ENCODE data around the gene FAM111A.

The FAM111A gene

DNA sequence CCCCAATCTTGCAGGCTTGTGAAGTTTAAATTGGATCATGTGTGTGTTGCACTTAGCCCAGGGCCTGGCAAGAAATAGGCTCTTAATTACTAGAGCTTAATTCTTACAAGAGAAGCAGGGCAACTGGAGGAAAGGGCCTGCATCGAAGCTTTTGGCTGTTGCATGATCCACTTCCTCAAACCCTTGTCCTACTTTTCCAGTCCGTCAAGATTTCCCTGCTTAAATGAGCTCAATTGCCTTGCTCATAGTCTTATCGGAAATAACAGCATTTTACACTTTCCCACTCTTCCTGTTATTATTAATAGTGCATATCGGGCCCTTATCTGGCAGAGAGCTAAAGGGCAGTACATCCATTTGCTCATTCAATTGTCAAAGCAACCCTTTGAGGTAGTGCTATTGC is 47.3 kb downstream of the FAM111A start:
- TF ChIP-seq, protein P1, sequence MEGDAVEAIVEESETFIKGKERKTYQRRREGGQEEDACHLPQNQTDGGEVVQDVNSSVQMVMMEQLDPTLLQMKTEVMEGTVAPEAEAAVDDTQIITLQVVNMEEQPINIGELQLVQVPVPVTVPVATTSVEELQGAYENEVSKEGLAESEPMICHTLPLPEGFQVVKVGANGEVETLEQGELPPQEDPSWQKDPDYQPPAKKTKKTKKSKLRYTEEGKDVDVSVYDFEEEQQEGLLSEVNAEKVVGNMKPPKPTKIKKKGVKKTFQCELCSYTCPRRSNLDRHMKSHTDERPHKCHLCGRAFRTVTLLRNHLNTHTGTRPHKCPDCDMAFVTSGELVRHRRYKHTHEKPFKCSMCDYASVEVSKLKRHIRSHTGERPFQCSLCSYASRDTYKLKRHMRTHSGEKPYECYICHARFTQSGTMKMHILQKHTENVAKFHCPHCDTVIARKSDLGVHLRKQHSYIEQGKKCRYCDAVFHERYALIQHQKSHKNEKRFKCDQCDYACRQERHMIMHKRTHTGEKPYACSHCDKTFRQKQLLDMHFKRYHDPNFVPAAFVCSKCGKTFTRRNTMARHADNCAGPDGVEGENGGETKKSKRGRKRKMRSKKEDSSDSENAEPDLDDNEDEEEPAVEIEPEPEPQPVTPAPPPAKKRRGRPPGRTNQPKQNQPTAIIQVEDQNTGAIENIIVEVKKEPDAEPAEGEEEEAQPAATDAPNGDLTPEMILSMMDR (conservative IDR thresholded peaks at IDR 0.05; ENCODE audit: low read length) = no peak
- TF ChIP-seq EZH2phosphoT487 (IDR thresholded peaks at IDR 0.05; ENCODE audit: borderline replicate concordance) = no peak
- Histone ChIP-seq H3K79me2 (ENCODE audit: insufficient read depth, low read length) (no peaks in the 10 kb centered on the region), H3K27me3 (ENCODE audit: insufficient read depth, low read length, poor library complexity, severe bottlenecking) (no peaks in the 10 kb centered on the region), H3K9me3 (ENCODE audit: insufficient read depth, low read depth, low read length) (no peaks in the 10 kb centered on the region), H3K4me1 (ENCODE audit: insufficient read depth, low read length, poor library complexity, severe bottlenecking) (no peaks in the 10 kb centered on the region), H2AFZ (ENCODE audit: low read length) (no peak overlapping the region), H3K9ac (ENCODE audit: low read depth, low read length, poor library complexity, severe bottlenecking) (no peak overlapping the region), H3K9me2 (replicated peaks; ENCODE audit: low read depth, low read length) (no peaks in the 10 kb centered on the region), H4K20me1 (ENCODE audit: insufficient read depth, low read length, poor library complexity, severe bottlenecking) (no peaks in the 10 kb centered on the region), H3K36me3 (ENCODE audit: insufficient read depth, low read length) (0 out of 2 replicates have a peak, but pooled peaks cover 3% of the 10 kb centered on the region), H3K4me3 (ENCODE audit: low read length, poor library complexity, severe bottlenecking) (no peak overlapping the region), H3K4me2 (ENCODE audit: low read depth, low read length, poor library complexity, severe bottlenecking) (no peak overlapping the region), H3F3A (ENCODE audit: low read depth) (no peaks in the 10 kb centered on the region)

DNA sequence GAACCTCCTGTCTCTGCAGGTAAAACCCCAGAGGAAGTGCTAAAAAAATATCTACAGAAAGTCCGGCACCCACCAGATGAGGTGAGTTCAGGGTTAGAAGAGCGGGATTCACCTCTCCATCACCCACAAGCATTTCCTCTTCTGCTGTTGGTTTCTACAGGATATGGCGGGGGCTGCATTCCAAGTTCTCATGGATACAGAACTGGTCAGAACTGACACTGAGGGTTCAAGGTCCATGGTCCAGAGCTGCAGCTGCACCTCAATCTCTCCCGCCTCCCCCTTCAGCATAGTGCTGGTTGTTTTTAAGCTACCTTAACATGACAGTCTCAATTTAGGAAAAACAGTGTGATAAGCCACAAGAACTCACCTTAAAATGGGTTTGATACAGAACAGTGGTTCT is 48.4 kb downstream of the FAM111A start:
- H3F3A ChIP-seq (ENCODE audit: low read depth) = no peaks in the 10 kb centered on the region
- no peak overlapping the region for H3K9ac ChIP-seq (ENCODE audit: low read depth, low read length, poor library complexity, severe bottlenecking)
- H3K27me3 ChIP-seq (ENCODE audit: insufficient read depth, low read length, poor library complexity, severe bottlenecking) = no peaks in the 10 kb centered on the region
- no peak overlapping the region for H3K4me2 ChIP-seq (ENCODE audit: low read depth, low read length, poor library complexity, severe bottlenecking)
- no peak overlapping the region for H3K4me3 ChIP-seq (ENCODE audit: low read length, poor library complexity, severe bottlenecking)
- no peaks in the 10 kb centered on the region for H3K9me2 ChIP-seq (replicated peaks; ENCODE audit: low read depth, low read length)
- H3K4me1 ChIP-seq (ENCODE audit: insufficient read depth, low read length, poor library complexity, severe bottlenecking) = peaks cover 5% of the 10 kb centered on the region
- H3K79me2 ChIP-seq (ENCODE audit: insufficient read depth, low read length) = no peaks in the 10 kb centered on the region
- no peaks in the 10 kb centered on the region for H3K9me3 ChIP-seq (ENCODE audit: insufficient read depth, low read depth, low read length)
- no peak overlapping the region for H2AFZ ChIP-seq (ENCODE audit: low read length)
- TF ChIP-seq EZH2phosphoT487 (IDR thresholded peaks at IDR 0.05; ENCODE audit: borderline replicate concordance) = no peak
- TF ChIP-seq, protein P1 (conservative IDR thresholded peaks at IDR 0.05; ENCODE audit: low read length) = no peak
- no peaks in the 10 kb centered on the region for H4K20me1 ChIP-seq (ENCODE audit: insufficient read depth, low read length, poor library complexity, severe bottlenecking)
- H3K36me3 ChIP-seq (ENCODE audit: insufficient read depth, low read length) = 0 out of 2 replicates have a peak, but pooled peaks cover 3% of the 10 kb centered on the region

DNA sequence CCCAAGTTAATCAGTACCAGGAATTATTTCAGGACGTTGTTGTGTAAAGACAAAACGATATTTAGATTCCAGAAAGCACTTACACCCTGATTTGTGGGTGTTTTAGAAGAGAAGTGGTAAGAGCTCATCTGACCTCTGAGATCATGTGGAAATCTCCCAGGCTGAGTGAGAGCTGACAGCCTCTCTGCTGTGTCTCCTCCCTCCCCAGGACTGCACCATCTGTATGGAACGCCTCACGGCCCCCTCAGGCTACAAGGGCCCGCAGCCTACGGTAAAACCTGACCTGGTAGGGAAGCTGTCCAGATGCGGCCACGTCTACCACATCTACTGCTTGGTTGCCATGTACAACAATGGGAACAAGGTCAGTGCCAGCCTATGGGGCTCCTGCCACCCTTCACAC is 49.2 kb downstream of the FAM111A start:
- Histone ChIP-seq H3K4me1 (ENCODE audit: insufficient read depth, low read length, poor library complexity, severe bottlenecking) (peaks cover 10% of the 10 kb centered on the region), H3K4me3 (ENCODE audit: low read length, poor library complexity, severe bottlenecking) (no peak overlapping the region), H3K4me2 (ENCODE audit: low read depth, low read length, poor library complexity, severe bottlenecking) (no peak overlapping the region), H3F3A (ENCODE audit: low read depth) (no peaks in the 10 kb centered on the region), H3K9me2 (replicated peaks; ENCODE audit: low read depth, low read length) (no peaks in the 10 kb centered on the region), H3K79me2 (ENCODE audit: insufficient read depth, low read length) (no peaks in the 10 kb centered on the region), H3K27me3 (ENCODE audit: insufficient read depth, low read length, poor library complexity, severe bottlenecking) (no peaks in the 10 kb centered on the region), H3K9ac (ENCODE audit: low read depth, low read length, poor library complexity, severe bottlenecking) (no peak overlapping the region), H3K36me3 (ENCODE audit: insufficient read depth, low read length) (0 out of 2 replicates have a peak, but pooled peaks cover 3% of the 10 kb centered on the region), H2AFZ (ENCODE audit: low read length) (no peak overlapping the region), H4K20me1 (ENCODE audit: insufficient read depth, low read length, poor library complexity, severe bottlenecking) (no peaks in the 10 kb centered on the region), H3K9me3 (ENCODE audit: insufficient read depth, low read depth, low read length) (no peaks in the 10 kb centered on the region; the same call in 1 of the 2 replicates)
- TF ChIP-seq, protein P1 (conservative IDR thresholded peaks at IDR 0.05; ENCODE audit: low read length) = no peak
- no peak for TF ChIP-seq EZH2phosphoT487 (IDR thresholded peaks at IDR 0.05; ENCODE audit: borderline replicate concordance)
